ENCODE data around the gene LRMDA. TPM values are rescaled to one million over a fixed set of nuclear protein-coding genes. Genes with fewer than 3 reads are reported as not detected.

Gene LRMDA
- total and polyA plus RNA-seq, 10 of the 15 experiments (the other 5 are each of a cell fraction or from before 2014, with no cell fraction given), result 0.07 to 0.54 (median 0.29) TPM; not detected in 4

- RAD21 ChIA-PET (ENCODE audit: unreplicated experiment), result no interaction called here
- in situ Hi-C loops (cut with MboI), result no loop called here
Observed at GRCh38 chr10:76334255-76334654, 902.8 kb downstream of the LRMDA start.

More at GRCh38 chr10:76334255-76334654, 902.8 kb downstream of the LRMDA start:
- ChIA-PET POLR2A (no interaction called here), SMC1A (ENCODE audit: uncharacterized antibody, unreplicated experiment) (interaction anchor here (1.3 kb wide), 1 partner anchor 12 kb away, joined by 5 read pairs; no protein-coding TSS in a partner anchor), CTCF (interaction anchor here (1.3 kb wide), 1 partner anchor 23 kb away, joined by 3 read pairs; no protein-coding TSS in a partner anchor)
- DNase-seq (ENCODE audit: low read depth, low spot score) (no peak), FAIRE-seq (no peak), ATAC-seq (no peak)
- H3K4me1 ChIP-seq (ENCODE audit: control insufficient read depth, insufficient read depth, low read length), result no peaks in the 10 kb centered on the region
- no peaks in the 10 kb centered on the region for H4K20me1 ChIP-seq (ENCODE audit: control insufficient read depth, insufficient read depth)
- H3K4me2 ChIP-seq (ENCODE audit: control insufficient read depth, insufficient read depth), result no peak overlapping the region
- H3K9ac ChIP-seq (ENCODE audit: control insufficient read depth, insufficient read depth, low read length), result no peak overlapping the region
- H3K27me3 ChIP-seq (replicated peaks in 1 of 2; ENCODE audit: control insufficient read depth in 2 of 2, insufficient read depth in 2 of 2, low read length in 1 of 2), result no peaks in the 10 kb centered on the region
- H3K79me2 ChIP-seq (ENCODE audit: control insufficient read depth, insufficient read depth, low read length), result no peaks in the 10 kb centered on the region
- H3K9me3 ChIP-seq (replicated peaks; ENCODE audit: control insufficient read depth, insufficient read depth, low read length), result no peaks in the 10 kb centered on the region
- no peaks in the 10 kb centered on the region for H3K36me3 ChIP-seq (ENCODE audit: control insufficient read depth in 2 of 2, insufficient read depth in 2 of 2, low read length in 1 of 2)
- no peak overlapping the region for H2AFZ ChIP-seq (ENCODE audit: control insufficient read depth, low read depth, low read length)
- TF ChIP-seq ZSCAN29 (IDR thresholded peaks at IDR 0.05) (no peak), WRNIP1 (IDR thresholded peaks at IDR 0.05; ENCODE audit: borderline replicate concordance, low read depth, low read length) (no peak), ZNF217 (IDR thresholded peaks at IDR 0.05) (no peak), SMC3 (IDR thresholded peaks at IDR 0.05; ENCODE audit: borderline replicate concordance, low read length) (no peak), SPI1 (IDR thresholded peaks at IDR 0.05; ENCODE audit: borderline replicate concordance, insufficient read depth, low read depth, low read length) (no peak), PAX8 (IDR thresholded peaks at IDR 0.05) (no peak), BCL3 (IDR thresholded peaks at IDR 0.05; ENCODE audit: borderline replicate concordance, insufficient read depth, low read depth, low read length, poor library complexity, severe bottlenecking) (no peak), RELA (IDR thresholded peaks at IDR 0.05; ENCODE audit: borderline replicate concordance, partially characterized antibody) (no peak), RBBP5 (conservative IDR thresholded peaks at IDR 0.05) (no peak)
- intact Hi-C loops (cut with micrococcal nuclease; ENCODE audit: unreplicated experiment), result no loop called here
- no peak overlapping the region for H3K4me3 ChIP-seq
- no TSS peak for BruUV-seq (replicated peaks)
- 26% methylated on average over 5 of the region's 5 CpGs for WGBS (ENCODE audit: insufficient coverage, insufficient replicate concordance, low lambda C conversion rate, missing lambda C conversion rate)
- no peak overlapping the region for H3K27ac ChIP-seq (ENCODE audit: control insufficient read depth, insufficient read depth)

Measured in GM12878 (cell line).